ENCODE results near the gene CLIP1.

CLIP1 gene

GRCh38 chr12:122355706-122356105, 66.8 kb downstream of the CLIP1 start:
- no peak for DNase-seq (ENCODE audit: low spot score)

GRCh38 chr12:122354958-122355641, 67.4 kb downstream of the CLIP1 start:
- DNase-seq (ENCODE audit: low spot score) = no peak

- DNase-seq (ENCODE audit: low spot score) = no peak
Observed at GRCh38 chr12:122352394-122352793, 70.1 kb downstream of the CLIP1 start.

- no peak for DNase-seq (ENCODE audit: low spot score)
Observed at GRCh38 chr12:122350141-122350848, 72.2 kb downstream of the CLIP1 start.

- DNase-seq (ENCODE audit: low spot score) = no peak
Observed at GRCh38 chr12:122349078-122349477, 73.4 kb downstream of the CLIP1 start.

DNA sequence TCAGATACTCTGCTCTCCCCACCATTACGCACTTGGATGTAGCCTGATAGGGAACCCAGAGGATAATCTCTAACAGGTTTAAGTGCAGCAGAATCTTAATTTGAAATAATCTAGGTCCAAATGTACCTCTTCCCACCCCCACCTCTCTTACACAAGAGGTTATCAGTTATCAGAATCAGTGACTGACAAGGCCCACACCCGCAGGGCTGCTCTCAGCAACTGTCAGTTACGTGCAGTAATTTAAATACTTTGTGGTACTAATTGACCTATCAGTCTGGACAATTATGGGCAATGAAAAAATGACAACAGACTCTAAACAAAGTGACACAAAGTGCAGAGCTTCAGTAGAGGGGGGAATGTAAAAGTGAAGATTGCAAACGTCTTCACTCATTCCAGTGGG, 74.0 kb downstream of the CLIP1 start:
- DNase-seq (ENCODE audit: low spot score) = no peak

- no peak for DNase-seq (ENCODE audit: low spot score)
Observed at GRCh38 chr12:122346054-122346453, 76.4 kb downstream of the CLIP1 start.

DNA sequence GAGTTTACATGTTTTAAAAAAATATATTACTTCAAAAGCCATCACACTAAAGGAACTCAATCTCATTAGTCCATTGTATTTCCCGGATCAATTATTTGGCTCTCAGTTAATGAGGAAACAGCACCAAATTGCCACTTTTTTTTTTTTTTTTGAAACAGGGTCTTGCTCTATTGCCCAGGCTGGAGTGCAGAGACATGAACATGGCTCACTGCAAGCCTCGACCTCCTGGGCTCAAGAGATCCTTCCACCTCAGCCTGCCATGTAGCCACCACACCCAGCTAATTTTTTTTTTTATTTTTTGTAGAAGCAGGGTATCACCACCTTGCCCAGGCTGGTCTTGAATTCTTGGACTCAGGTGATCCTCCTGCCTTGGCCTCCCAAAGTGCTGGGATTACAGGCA, 77.4 kb downstream of the CLIP1 start:
- DNase-seq (ENCODE audit: low spot score) = no peak

GRCh38 chr12:122336015-122336946, 86.2 kb downstream of the CLIP1 start:
- DNase-seq (ENCODE audit: low spot score) = peak; percentile 17

DNA sequence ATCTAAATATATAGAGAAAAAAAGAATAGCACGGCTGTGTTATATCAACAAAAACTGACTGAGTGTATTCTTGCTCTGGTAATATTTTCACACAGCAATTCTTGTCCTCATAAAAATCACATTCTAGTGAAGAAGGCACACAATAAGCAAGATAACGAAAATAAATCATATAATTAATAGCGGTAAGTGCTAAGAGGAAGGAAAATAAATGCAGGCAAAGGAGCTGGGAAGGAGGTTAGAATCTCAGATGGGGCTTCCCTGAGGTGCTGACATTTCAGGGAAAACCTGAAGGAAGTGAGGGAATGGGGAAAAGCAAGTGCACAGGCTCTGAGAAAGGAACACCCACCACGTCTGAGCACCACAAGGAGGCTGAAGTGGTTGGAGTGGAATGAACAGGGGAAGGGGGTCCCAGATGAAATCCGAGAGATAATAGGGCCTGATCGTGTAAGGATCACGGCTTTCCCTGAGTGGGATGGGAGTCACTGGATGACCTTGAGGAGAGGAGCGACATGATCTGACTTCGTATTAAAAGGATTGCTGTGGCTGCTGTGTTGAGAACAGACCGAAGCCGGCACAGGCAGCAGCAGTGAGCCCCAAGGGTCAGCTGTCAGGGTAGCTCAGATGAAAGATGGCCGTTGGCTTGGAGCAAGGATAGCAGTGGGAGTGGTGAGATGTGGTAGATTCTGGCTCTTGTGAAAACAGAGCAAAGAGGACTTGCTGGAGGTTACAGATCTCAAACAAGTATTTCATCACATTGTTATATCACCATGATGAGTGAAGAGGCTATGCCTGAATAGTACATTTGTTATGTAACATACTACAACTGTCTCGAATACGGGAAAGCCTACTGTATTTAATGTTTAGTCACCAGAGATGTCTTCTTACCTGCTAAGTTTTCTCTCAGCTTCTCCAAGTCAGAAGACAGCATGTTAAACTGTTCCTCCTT, 89.1 kb downstream of the CLIP1 start:
- DNase-seq (ENCODE audit: low spot score) = no peak

GRCh38 chr12:122327494-122328385, 94.7 kb downstream of the CLIP1 start:
- no peak for DNase-seq (ENCODE audit: low spot score)

DNA sequence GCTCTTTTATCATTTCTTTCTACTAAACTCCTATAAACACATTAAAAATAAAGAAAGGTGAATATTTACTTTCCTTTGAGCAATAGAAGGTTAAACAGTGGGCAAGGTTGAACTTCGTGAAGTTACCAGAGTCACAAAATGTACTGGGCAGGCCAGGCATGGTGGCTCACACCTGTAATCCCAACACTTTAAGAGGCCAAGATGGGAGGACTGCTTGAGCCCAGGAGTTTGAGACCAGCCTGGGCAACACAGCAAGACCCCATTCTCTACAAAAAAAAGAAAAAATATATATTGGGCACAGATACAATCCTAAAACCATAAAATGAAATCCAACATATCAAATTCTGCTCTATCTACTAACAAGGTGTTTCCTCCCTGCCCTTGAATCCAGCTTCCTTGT, 95.5 kb downstream of the CLIP1 start:
- DNase-seq (ENCODE audit: low spot score) = no peak

- peak; percentile 26 for DNase-seq (ENCODE audit: low spot score)
Observed at GRCh38 chr12:122326586-122326985, 95.9 kb downstream of the CLIP1 start.

DNA sequence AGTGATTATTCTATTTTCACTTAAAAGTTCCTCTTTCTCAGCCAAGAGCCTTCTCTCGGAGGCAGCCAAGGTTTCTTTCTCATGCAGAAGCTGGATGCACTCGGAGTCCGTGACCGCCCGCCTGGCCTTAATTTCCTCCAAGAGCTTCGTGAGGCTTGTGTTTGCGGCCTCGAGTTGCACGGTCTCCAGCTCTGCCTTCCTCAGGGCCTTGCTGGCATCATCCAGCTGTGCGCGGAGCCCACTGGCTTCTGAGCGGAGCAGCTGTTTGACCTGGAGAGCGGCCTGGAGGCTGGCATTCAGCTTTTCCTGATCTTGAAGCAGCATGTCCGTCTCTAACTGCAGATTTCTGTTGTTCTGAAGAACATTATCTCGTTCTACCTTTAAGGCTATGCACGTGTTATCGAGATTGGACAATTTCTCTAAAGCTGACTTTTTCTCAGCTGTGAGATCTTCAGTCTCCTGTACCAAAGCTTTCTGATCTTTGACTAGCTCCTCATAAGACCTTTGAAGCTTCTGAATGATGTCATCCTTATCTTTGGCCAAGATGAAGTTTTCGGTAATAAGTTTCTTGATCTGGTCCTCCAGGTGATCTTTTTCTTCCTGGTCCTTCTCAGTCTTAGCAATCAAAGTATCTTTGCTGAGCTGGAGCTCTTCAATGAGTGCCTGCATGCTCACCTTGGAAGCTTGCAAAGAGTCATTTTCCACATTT, 99.0 kb downstream of the CLIP1 start:
- no peak for DNase-seq (ENCODE audit: low spot score)

DNA sequence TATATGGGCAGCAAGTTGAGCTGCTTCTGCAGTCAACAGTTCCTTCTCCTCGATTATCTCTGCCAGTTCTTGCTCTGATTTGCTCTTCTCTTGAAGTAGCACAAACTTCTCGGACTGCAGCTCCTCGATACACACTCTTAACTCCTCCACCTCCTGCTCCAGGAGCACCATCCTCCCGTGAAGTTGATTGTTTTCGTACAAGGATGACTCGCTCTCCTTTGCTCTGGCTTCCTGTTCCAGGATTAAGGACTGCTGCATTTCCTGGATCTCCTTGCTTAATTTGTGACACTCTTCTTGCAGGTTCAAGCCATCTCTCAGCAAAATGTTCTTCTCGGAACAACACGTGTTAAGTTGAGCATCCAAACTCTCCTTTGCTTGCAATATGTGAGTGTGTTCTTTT, 100.0 kb downstream of the CLIP1 start:
- no peak for DNase-seq (ENCODE audit: low spot score)

- no peak for DNase-seq (ENCODE audit: low spot score)
Observed at GRCh38 chr12:122318607-122319605, 103.6 kb downstream of the CLIP1 start.

GRCh38 chr12:122312926-122313325, 109.5 kb downstream of the CLIP1 start:
- no peak for DNase-seq (ENCODE audit: low spot score)

- no peak for DNase-seq (ENCODE audit: low spot score)
Observed at GRCh38 chr12:122311696-122312095, 110.8 kb downstream of the CLIP1 start.

Measured in CD4-positive, alpha-beta T cell treated with Interleukin-6 at 100 ng/mL for 8 hours (primary cell).